ENCODE results near the gene TRMT61A. TPM values are rescaled to one million over a fixed set of nuclear protein-coding genes. Genes with fewer than 3 reads are reported as not detected.

Gene TRMT61A
- polyA plus RNA-seq, 3 donors, result 2.7 to 7.1 (median 3.4) TPM

DNA sequence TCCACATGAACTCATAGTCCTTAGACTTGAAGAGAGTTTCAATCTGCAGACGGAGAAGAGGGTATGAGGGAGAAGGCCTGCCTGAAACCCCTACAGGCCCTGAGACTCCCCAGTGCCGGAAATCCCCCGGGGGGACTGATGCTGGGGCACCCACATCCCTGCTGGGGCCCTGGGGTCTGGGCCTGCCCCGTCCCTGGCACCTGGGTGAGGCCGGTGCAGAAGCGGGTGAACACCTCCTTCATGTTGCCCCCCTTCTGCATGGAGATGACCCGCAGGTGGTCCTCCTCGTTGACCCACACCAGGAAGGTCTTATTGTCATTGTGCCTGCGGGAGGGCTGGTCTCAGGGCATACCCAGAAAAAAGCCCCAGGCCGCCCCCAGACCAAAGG, 8.7 kb upstream of the TRMT61A start:
- Histone ChIP-seq H3K27me3 (ENCODE audit: control insufficient read depth in 2 of 2, insufficient read depth in 2 of 2, low read length in 2 of 2) (peaks cover 20 to 41% of the 10 kb centered on the region in 2 donors), H3K79me2 (ENCODE audit: insufficient read depth, low read length) (no peaks in the 10 kb centered on the region), H3K9ac (ENCODE audit: insufficient read depth, low read length, poor library complexity, severe bottlenecking) (no peak overlapping the region), H3K36me3 (replicated peaks in 1 of 2; ENCODE audit: control insufficient read depth in 1 of 2, insufficient read depth in 2 of 2, low read length in 2 of 2) (no peaks in the 10 kb centered on the region), H3K4me1 (ENCODE audit: control insufficient read depth in 1 of 2, insufficient read depth in 2 of 2, low read length in 2 of 2) (peaks cover 16 to 39% of the 10 kb centered on the region in 2 donors), H2AFZ (ENCODE audit: insufficient read depth, low read depth, low read length, poor library complexity, severe bottlenecking) (peak overlapping the region; percentile 72), H3K9me3 (replicated peaks in 1 of 2; ENCODE audit: control insufficient read depth in 1 of 2, insufficient read depth in 1 of 2, low read length in 2 of 2) (peaks cover 6 to 9% of the 10 kb centered on the region in 2 donors), H4K20me1 (ENCODE audit: insufficient read depth, low read length) (peaks cover 26% of the 10 kb centered on the region), H3K4me2 (replicated peaks; ENCODE audit: extremely low read depth, low read length, poor library complexity, severe bottlenecking) (peak overlapping the region; percentile 78), H3K4me3 (replicated peaks in 1 of 3; ENCODE audit: low read depth in 2 of 3, low read length in 3 of 3) (peak overlapping the region in 1 of 3 experiments; percentile 69), H3K27ac (ENCODE audit: low read depth in 1 of 2, low read length in 2 of 2) (no peak overlapping the region)
- TF ChIP-seq, protein P1, sequence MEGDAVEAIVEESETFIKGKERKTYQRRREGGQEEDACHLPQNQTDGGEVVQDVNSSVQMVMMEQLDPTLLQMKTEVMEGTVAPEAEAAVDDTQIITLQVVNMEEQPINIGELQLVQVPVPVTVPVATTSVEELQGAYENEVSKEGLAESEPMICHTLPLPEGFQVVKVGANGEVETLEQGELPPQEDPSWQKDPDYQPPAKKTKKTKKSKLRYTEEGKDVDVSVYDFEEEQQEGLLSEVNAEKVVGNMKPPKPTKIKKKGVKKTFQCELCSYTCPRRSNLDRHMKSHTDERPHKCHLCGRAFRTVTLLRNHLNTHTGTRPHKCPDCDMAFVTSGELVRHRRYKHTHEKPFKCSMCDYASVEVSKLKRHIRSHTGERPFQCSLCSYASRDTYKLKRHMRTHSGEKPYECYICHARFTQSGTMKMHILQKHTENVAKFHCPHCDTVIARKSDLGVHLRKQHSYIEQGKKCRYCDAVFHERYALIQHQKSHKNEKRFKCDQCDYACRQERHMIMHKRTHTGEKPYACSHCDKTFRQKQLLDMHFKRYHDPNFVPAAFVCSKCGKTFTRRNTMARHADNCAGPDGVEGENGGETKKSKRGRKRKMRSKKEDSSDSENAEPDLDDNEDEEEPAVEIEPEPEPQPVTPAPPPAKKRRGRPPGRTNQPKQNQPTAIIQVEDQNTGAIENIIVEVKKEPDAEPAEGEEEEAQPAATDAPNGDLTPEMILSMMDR (IDR thresholded peaks at IDR 0.05), result no peak
- Mint-ChIP-seq H3K27me3 (ENCODE audit: low read depth in 3 of 3) (peaks cover 42 to 56% (median 43%) of the 10 kb centered on the region in 3 donors), H3K36me3 (peaks cover 0 to 7% of the 10 kb centered on the region in 2 donors), H3K27ac (no peak overlapping the region), H3K9me3 (peaks cover 0 to 16% (median 6%) of the 10 kb centered on the region in 7 donors), H3K4me1 (peaks cover 13% of the 10 kb centered on the region), H3K4me3 (peak overlapping the region; percentile 69 to 73)
- DNase-seq, result no peak
- WGBS (ENCODE audit: insufficient coverage), result 75% methylated on average over 9 of the region's 10 CpGs
- intact Hi-C loops (cut with micrococcal nuclease), result loop anchor here in 1 of 2 donors (5.0 to 10.0 kb wide), 2 partner anchors 42 to 185 kb away; partner anchors contain the start of genes BAG5, COA8 and EIF5

DNA sequence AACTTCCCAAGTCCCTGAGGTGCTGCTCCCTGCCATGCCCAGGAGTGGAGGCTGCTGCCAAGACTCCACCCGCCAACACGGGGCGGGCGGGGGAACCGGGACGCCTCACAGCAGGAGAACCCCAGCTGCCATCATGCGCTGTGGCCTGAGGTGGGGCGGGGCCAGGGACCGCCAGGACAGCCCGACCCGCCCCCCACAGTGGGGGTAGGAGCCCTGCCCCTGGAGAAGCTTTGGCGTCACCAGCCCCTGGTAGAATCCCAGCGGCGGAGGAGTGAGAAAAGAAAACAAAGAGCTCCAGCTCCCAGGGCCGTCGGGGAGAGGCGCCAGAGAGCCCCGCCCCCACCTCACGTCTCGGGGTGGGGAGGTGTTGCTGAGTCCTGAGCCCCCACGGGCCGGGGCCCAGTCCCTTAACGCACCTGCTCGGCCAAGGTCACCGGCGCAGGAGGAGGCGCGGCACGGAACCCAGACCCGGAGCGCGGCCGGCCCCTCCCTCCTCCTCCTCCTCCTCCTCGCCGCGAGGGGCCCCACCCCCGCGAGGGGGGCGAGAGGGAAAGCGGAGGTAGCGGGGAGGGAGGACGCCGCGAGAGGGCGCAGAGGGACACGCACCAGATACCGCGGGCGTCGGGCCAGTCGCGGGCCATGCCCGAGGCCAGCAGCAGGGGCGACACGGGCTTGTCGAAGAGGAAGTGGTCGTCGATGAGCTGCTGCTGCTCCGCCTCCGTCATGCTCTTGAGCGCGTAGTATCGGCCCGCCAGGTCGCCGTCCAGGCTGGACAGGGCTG, 8.1 kb upstream of the TRMT61A start:
- H3K4me2 ChIP-seq (replicated peaks; ENCODE audit: extremely low read depth, low read length, poor library complexity, severe bottlenecking), result peak overlapping the region; percentile 78
- peak; percentile 80 to 89 (median 84) for DNase-seq
- H3K4me3 Mint-ChIP-seq, result peak overlapping the region; percentile 73 to 81
- H3K27me3 ChIP-seq (ENCODE audit: control insufficient read depth in 2 of 2, insufficient read depth in 2 of 2, low read length in 2 of 2), result peaks cover 20 to 41% of the 10 kb centered on the region in 2 donors
- 2% methylated on average over 49 of the region's 66 CpGs for WGBS (ENCODE audit: insufficient coverage)
- peak overlapping the region; percentile 32 to 69 (median 42) for H3K4me3 ChIP-seq (replicated peaks in 1 of 3; ENCODE audit: low read depth in 2 of 3, low read length in 3 of 3)
- H2AFZ ChIP-seq (ENCODE audit: insufficient read depth, low read depth, low read length, poor library complexity, severe bottlenecking), result peak overlapping the region; percentile 72
- H3K27ac Mint-ChIP-seq, result no peak overlapping the region
- H3K9me3 ChIP-seq (replicated peaks in 1 of 2; ENCODE audit: control insufficient read depth in 1 of 2, insufficient read depth in 1 of 2, low read length in 2 of 2), result peaks cover 6 to 9% of the 10 kb centered on the region in 2 donors
- H3K9ac ChIP-seq (ENCODE audit: insufficient read depth, low read length, poor library complexity, severe bottlenecking), result peak overlapping the region; percentile 40
- peaks cover 0 to 16% (median 6%) of the 10 kb centered on the region in 7 donors for H3K9me3 Mint-ChIP-seq
- H3K4me1 ChIP-seq (ENCODE audit: control insufficient read depth in 1 of 2, insufficient read depth in 2 of 2, low read length in 2 of 2), result peaks cover 16 to 41% of the 10 kb centered on the region in 2 donors
- peaks cover 25% of the 10 kb centered on the region for H4K20me1 ChIP-seq (ENCODE audit: insufficient read depth, low read length)
- H3K27me3 Mint-ChIP-seq (ENCODE audit: low read depth in 3 of 3), result peaks cover 42 to 54% (median 43%) of the 10 kb centered on the region in 3 donors
- no peaks in the 10 kb centered on the region for H3K79me2 ChIP-seq (ENCODE audit: insufficient read depth, low read length)
- H3K36me3 ChIP-seq (replicated peaks in 1 of 2; ENCODE audit: control insufficient read depth in 1 of 2, insufficient read depth in 2 of 2, low read length in 2 of 2), result no peaks in the 10 kb centered on the region
- intact Hi-C loops (cut with micrococcal nuclease), result loop anchor here in 1 of 2 donors (5.0 to 10.0 kb wide), 2 partner anchors 41 to 186 kb away; partner anchors contain the start of genes BAG5, COA8 and EIF5
- TF ChIP-seq, protein P1 (IDR thresholded peaks at IDR 0.05), result peak; percentile 68
- H3K36me3 Mint-ChIP-seq, result peaks cover 0 to 7% of the 10 kb centered on the region in 2 donors
- no peak overlapping the region for H3K27ac ChIP-seq (ENCODE audit: low read depth in 1 of 2, low read length in 2 of 2)
- H3K4me1 Mint-ChIP-seq, result peaks cover 18% of the 10 kb centered on the region
